GM18867 (cell line): Measurements from ENCODE around the gene CPLX1.
A peak's percentile ranks its signal among the peaks of the same experiment; 100 is the strongest.

ENCODE experiments used
- ATAC-seq: cut with Tn5 transposase; IDR thresholded peaks from one replicate; pipeline ENCODE4 v1.9.1; 2021; ENCODE audit warnings: mild to moderate bottlenecking, moderate library complexity; ENCODE audit not compliant: unreplicated experiment

CPLX1 gene

GRCh38 chr4:793941-794621, 31.8 kb downstream of the CPLX1 start:
- no peak for ATAC-seq

GRCh38 chr4:793093-793861, 32.7 kb downstream of the CPLX1 start:
- no peak for ATAC-seq

DNA sequence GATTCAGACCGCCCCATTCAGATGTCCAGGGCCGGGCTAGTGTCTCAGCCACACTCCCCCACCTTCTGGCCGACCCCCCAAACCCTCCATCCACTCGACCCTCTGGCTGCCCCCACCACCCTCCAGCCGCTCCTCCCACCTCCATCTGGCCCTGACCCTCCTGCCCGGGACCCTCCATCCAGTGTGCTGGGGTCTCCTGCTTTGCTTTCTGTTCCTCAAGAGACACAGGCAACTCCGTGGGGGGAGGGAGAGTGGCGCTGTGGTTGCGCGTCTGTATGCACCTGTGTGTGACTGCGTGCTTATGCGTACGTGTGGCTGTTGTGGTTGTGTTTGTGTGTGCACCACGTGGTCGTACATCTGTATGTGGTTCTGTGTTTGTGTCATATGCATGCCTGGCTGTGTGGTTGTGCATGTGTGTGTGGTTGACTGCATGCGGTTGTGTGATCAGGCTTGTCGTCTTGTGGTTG, 33.3 kb downstream of the CPLX1 start:
- no peak for ATAC-seq

- ATAC-seq, result no peak
Measured at GRCh38 chr4:791898-792625, 33.9 kb downstream of the CPLX1 start.

GRCh38 chr4:791252-791897, 34.6 kb downstream of the CPLX1 start:
- no peak for ATAC-seq

- no peak for ATAC-seq
Measured at GRCh38 chr4:790466-790820, 35.5 kb downstream of the CPLX1 start.

- no peak for ATAC-seq
Measured at GRCh38 chr4:789571-790465, 36.1 kb downstream of the CPLX1 start.

DNA sequence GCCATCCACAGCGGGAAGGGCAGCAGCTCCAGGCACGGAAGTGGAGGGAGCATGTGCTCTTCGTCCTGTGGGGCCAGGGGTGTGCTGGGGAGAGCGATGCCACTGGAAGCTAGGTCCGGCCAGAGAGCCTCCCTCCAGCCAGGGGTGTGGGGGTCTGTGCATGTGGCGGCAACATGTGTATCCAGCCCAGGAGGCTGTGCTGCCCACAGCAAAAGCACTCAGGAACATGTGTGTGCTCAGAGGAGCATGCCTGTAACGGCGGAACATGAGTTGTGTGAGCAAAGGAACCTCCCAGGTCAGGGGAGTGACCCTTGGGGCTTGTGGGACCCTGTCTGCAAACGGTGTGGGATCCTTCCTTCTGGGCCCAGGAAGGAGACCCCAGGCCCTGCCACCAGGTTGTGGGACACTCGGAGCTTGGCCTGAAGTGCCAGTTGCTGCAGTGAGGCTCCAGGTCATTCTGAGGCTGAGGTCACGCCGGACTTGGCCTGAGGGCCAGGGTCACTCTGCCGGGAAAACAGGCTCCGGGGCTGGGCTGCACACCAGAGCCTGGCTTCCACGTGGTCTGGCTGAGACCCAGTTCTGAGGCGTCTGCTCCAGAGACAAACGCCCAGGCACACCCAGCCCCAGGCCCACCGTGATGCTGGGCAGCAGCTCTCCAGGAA, 37.2 kb downstream of the CPLX1 start:
- no peak for ATAC-seq

DNA sequence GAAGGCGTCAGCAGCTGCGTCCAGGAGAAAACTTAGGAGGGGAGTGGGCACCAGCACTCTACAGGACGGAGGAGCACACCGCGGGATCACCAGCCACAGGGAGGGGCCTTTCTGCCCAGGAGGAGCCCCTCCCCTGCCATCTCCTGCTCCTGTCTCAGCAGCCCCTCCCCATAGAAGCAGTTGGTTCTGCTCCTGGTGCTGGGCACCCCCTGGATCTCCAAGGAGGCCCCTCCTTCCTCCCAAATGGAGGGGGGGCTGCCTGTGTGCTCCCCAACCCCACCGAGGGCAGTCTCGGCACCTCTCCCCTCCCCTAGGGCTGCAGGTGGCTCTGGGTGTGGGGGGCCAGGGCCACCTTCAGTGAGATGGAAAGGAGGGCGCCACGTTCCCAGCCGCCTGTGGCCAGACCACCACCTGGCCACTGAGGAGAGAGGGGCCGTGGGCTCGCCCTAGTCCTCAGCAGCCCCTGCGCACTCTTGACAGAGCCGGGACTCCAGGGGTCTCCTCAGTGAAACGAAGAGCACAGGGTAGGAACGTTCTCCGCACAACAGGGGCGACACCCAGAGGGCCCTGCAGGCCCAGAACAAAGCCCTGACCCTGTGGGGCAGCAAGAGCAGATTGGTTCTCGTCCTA, 37.8 kb downstream of the CPLX1 start:
- ATAC-seq, result no peak

DNA sequence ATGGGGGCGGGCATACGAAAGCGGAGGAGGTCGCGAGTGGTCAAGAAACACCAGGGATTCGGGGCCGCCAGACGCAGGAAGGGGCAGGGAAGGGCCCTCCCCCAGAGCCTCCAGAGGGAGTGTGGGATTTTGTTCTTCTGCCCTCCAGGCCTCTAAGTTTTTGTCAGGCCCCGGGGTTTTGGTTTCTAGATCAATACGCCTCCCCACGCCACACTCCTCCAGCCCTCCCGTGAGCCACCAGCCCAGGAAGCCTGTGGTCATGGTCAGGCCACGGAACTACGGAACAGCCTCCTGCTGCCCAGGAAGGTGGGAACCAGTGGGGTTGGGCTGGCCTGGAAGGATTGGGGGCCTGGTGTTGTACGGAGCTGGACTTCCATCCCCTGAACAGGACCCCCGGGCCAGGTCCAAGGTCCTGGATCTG, 38.4 kb downstream of the CPLX1 start:
- ATAC-seq, result no peak

DNA sequence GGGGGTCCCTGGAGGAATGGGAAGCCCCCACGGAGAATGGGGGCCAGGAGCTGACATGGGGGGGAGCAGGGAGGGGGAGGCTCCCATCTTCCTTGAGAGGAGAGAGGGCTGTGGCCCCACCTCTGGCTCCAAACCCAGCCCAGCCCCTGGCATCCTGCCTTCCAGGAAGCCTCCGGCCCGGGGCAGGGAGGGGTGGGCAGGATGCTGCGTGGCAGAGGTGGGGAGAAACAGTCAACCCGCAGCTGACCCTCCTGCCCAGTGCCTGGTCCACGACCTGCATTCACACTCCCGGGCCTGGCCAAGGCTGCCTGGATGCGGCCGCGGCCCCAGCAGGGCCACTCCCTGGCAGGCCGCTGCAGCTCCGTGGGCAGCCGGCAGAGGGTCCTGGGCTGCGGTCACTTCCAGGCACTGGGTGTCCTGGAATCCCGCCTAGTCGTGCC, 39.0 kb downstream of the CPLX1 start:
- ATAC-seq, result no peak

DNA sequence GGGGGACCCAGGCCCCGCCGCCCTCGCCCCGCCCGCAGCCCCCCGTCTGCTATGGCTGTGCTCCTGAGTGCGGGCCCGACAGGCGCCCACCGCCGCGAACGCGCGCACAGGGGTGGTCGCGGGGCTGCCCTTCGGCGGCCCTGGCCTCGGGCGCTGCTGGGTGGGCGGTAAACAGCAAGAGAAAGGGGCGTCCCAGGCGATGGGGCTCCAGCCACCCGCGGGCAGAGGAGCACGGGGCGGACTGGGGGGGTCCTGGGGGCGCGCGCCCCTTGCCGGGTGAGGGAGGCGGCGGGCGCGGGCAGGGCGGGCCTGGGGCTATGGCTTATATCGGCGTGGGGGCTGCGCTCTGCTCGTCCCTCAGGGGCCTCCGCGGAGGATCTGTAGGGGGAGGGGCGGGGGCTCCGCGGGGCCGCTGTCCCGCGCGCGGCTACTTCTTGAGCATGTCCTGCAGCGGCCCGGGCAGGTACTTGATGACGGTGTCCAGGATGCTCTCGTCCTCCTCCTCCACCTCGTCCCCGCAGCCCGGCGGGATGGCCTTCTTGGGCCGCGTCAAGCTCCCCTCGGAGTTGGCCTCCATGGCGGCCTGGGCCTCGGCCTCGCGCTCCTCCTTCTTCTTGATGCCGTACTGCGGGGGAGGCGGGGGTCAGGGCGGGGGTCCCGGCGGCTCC, 39.7 kb downstream of the CPLX1 start:
- no peak for ATAC-seq

DNA sequence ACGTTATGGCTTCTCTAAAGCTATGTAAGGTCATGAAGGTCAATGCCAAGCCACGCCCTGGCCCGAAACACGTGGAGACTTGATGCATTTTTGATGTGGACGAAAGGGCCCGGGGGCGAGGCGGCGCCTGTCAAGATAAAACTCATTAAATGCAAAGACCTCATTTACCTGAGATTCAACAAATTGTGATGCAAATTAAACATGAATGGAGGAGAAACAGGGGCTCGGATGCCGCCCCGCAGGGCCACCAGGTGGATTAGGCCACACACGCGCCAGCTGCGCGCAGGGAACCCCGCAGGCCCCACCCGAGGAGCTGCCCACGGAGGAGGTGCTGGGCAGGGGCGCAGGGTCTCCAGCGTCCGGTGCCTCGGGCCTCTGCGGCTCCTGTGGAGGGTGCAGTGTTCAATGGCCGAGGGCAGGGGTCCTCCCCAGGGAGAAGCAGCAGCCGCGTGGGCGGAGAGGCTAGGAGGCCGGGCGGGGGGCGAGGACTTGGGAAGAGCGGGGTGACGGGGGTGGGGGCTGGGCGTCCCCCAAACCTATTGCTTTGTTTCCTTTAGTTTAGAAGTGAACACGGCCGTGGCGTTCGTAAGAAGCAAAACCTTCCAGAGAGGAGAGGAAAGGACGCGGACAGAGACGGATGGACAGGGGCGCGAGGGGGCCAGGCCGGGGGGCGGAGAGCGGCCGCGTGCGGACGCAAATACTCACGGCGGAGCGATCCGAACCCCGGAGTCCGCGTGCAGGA, 40.4 kb downstream of the CPLX1 start:
- no peak for ATAC-seq

DNA sequence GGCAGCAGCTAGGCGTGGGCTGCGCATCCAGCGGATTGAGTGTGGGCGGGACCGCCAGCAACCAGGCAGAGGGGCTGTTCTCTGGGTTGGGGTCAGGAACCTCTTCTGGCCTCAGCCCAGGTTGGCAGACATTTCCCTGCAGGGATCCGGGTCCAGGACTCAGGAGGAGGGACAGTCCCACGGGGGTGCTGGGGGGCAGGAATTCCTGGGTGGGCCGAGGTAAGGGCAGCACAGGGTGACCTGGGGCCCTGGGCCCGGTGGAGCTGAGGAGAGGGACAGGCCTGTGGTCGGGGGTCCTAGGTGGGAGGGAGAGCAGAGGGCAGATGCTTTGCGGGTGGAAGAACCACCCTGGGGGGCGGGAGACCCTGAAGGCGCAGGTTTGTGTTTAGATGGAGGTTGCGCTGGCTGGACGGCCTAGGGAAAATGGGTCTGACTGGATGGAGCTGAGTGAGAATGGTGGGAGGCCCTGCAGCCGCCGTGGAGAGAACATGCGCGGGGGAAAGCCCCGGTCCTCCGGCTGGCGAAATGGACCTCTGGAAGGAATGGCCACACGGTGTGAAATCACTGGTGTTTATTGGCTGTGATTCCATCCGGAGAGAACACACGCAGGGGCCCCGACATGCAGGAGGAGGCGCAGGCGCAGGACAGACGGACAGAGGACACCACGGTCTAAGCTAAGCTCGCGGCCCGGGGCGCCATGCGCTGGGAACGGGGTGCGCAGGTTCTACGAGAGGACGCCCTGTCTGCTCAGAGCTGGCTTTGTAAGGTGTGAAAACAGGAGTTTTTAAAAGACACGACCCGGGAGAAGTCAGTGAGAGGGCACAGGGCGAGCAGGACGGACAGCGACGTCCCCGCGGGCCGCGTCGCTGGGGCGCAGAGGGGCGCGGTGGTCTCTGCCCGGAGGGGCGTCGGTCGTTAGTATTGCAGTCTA, 41.3 kb downstream of the CPLX1 start:
- ATAC-seq, result no peak

- peak; percentile 93 for ATAC-seq
Measured at GRCh38 chr4:781493-782216, 44.3 kb downstream of the CPLX1 start.
